Nephron (organoid): ENCODE measurements around the gene DSEL.

ENCODE experiments used
- H3K27ac Mint-ChIP-seq, 3 experiments: 2 replicates each; pipeline ENCODE4 v1.8.0; 2020; ENCODE audit warnings: mixed read lengths in 3 of 3, mild to moderate bottlenecking in 2 of 3, moderate library complexity in 1 of 3
- H3K27me3 Mint-ChIP-seq: 2 replicates; pipeline ENCODE4 v1.8.0; 2021; ENCODE audit warnings: low read depth, mild to moderate bottlenecking, moderate library complexity, mixed read lengths
- H3K36me3 Mint-ChIP-seq: 2 replicates; pipeline ENCODE4 v1.8.0; 2020; ENCODE audit warnings: low read depth, mixed read lengths
- H3K4me1 Mint-ChIP-seq: 2 replicates; pipeline ENCODE4 v1.8.0; 2020; ENCODE audit warnings: mixed read lengths
- H3K4me3 Mint-ChIP-seq, 3 experiments: 2 replicates each; pipeline ENCODE4 v1.8.0; 2020; ENCODE audit warnings: mild to moderate bottlenecking in 3 of 3, mixed read lengths in 3 of 3, moderate library complexity in 2 of 3
- H3K9me3 Mint-ChIP-seq: 2 replicates; pipeline ENCODE4 v1.8.0; 2020; ENCODE audit warnings: mixed read lengths
- CTCF ChIP-seq, 3 experiments: fragments of 200-600 bp; sonication (generic); IDR thresholded peaks; one replicate each; pipeline ENCODE4 v1.5.0; 2021; ENCODE audit warnings: antibody characterized with exemption in 3 of 3; ENCODE audit not compliant: unreplicated experiment in 3 of 3

The DSEL gene

DNA sequence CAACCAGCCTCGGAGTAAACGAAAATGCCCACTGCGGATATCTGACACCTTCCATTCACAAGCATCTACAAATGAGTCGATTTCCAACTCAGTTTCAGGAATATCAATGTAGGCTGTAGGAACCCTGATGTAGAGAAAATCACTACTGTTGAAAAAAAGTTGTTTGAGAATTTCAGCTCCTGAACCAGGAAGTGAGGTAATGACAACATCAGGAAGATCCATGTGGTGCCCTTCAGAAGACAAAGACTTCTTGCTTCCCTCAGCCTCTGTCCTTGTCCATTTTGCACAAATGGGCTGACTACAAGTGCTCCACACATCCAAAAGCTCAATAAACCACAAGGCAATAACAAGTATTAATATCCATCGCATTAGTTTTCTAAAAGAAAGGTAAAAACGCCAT lies 4.7 kb downstream of the DSEL start:
- Mint-ChIP-seq H3K9me3 (peaks cover 2% of the 10 kb centered on the region), H3K27ac (no peak overlapping the region), H3K27me3 (no peaks in the 10 kb centered on the region), H3K36me3 (peaks cover 36% of the 10 kb centered on the region), H3K4me1 (peaks cover 25% of the 10 kb centered on the region), H3K4me3 (no peak overlapping the region)
- TF ChIP-seq CTCF (IDR thresholded peaks at IDR 0.05; ENCODE audit: unreplicated experiment in 3 of 3), result no peak

DNA sequence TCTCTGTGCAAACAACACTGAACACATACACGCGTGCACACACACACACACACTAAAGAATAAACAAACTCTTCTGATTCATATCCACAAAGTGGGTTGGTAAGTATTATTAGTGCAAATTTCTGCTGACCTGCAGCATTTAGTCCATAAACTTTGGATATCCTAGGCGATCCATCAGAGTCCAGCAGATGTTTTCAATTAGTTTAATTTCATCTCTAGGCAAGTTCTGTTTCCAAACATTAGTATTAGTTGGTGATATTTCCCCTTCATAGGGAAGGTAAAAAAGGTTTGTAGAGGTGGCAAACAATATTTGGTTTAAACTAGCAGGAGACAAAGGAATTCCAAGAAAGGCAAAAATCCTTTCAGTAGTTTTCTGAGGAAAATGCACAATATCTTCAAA lies 5.7 kb downstream of the DSEL start:
- no peak for TF ChIP-seq CTCF (IDR thresholded peaks at IDR 0.05; ENCODE audit: unreplicated experiment in 3 of 3)
- Mint-ChIP-seq H3K27ac (peak overlapping the region in 1 of 3 experiments; percentile 15), H3K27me3 (no peaks in the 10 kb centered on the region), H3K4me1 (peaks cover 24% of the 10 kb centered on the region), H3K9me3 (peaks cover 2% of the 10 kb centered on the region), H3K4me3 (peak overlapping the region in 1 of 3 experiments; percentile 11), H3K36me3 (peaks cover 42% of the 10 kb centered on the region)

DNA sequence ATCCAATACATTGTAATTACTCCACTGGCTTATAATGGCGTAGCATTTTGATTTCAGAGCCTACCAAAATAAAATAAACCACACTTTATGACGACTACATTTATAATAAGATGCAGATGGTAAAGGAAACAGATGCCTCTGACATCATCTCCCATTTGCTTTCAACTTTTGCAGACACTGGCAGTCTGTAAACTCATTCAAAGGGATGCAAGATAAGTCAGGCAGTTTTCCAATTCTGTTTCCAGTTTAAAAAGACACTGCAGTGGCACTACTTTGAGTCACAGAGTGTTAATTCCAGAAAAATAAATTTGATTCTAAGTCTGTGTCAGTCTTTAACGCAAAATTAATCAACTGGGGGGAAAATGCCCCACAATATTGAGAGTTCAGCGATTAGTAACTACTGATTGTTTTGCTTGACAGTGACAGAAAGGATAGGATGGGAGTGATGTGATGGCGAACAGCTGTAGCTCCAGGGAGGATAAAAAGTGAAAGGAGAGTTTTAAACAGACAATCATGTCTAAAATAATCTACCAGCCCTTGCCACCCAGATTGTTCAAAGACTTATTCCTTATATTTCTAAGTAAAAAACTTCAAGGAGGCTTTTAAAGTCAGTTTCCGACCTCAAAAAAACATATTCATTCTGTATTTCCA lies 6.7 kb downstream of the DSEL start:
- H3K9me3 Mint-ChIP-seq, result peaks cover 2% of the 10 kb centered on the region
- TF ChIP-seq CTCF (IDR thresholded peaks at IDR 0.05; ENCODE audit: unreplicated experiment in 3 of 3), result no peak
- peak overlapping the region in 1 of 3 experiments; percentile 22 for H3K4me3 Mint-ChIP-seq
- H3K4me1 Mint-ChIP-seq, result peaks cover 17% of the 10 kb centered on the region
- H3K27ac Mint-ChIP-seq, result no peak overlapping the region
- peaks cover under 1% of the 10 kb centered on the region for H3K27me3 Mint-ChIP-seq
- H3K36me3 Mint-ChIP-seq, result peaks cover 42% of the 10 kb centered on the region

GRCh38 chr18:67508146-67508545 lies 8.4 kb downstream of the DSEL start:
- peaks cover 5% of the 10 kb centered on the region for H3K27me3 Mint-ChIP-seq
- H3K36me3 Mint-ChIP-seq, result peaks cover 30% of the 10 kb centered on the region
- H3K9me3 Mint-ChIP-seq, result peaks cover 2% of the 10 kb centered on the region
- H3K4me1 Mint-ChIP-seq, result peaks cover 9% of the 10 kb centered on the region
- TF ChIP-seq CTCF (IDR thresholded peaks at IDR 0.05; ENCODE audit: unreplicated experiment in 3 of 3), result no peak
- no peak overlapping the region for H3K4me3 Mint-ChIP-seq
- no peak overlapping the region for H3K27ac Mint-ChIP-seq

- peaks cover under 1% of the 10 kb centered on the region for H3K4me1 Mint-ChIP-seq
- H3K9me3 Mint-ChIP-seq, result peaks cover 2% of the 10 kb centered on the region
- H3K27me3 Mint-ChIP-seq, result peaks cover 5% of the 10 kb centered on the region
- no peak overlapping the region for H3K4me3 Mint-ChIP-seq
- TF ChIP-seq CTCF (IDR thresholded peaks at IDR 0.05; ENCODE audit: unreplicated experiment in 3 of 3), result no peak
- no peak overlapping the region for H3K27ac Mint-ChIP-seq
- H3K36me3 Mint-ChIP-seq, result peaks cover 13% of the 10 kb centered on the region
Measured at GRCh38 chr18:67504739-67505138, 11.8 kb downstream of the DSEL start.

DNA sequence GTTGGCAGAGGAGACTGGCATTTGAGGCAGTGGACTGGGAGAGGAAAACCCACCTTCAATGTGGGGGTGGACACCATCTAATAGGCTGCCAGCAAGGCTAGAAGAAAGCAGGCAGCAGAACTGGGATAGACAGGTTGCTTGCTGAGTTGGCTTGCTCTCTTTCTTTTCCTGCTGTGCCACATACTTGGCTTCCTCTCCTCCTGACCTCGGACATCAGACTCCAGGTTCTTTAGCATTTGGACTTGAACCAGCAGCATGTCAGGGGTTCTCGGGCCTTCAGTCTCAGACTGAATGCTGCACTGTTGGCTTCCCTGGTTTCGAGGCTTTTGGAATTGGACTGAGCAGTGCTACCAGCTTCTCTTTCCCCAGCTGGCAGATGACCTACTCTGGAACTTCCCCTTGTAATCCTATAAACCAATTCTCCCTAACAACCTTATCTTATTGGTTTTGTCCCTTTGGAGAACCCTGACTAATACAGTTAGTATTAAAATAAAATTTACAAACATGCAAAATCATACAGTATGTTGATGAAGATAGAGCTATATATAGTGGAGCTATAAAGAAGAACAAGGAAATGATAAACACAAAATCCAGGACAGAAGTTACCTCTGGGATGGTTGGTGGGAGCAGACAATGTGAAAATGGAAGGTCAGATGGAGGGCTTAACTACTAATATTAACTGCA lies 15.9 kb downstream of the DSEL start:
- TF ChIP-seq CTCF (IDR thresholded peaks at IDR 0.05; ENCODE audit: unreplicated experiment in 3 of 3), result no peak
- Mint-ChIP-seq H3K4me1 (peaks cover 7% of the 10 kb centered on the region), H3K36me3 (no peaks in the 10 kb centered on the region), H3K27me3 (peaks cover 5% of the 10 kb centered on the region), H3K9me3 (peaks cover 8% of the 10 kb centered on the region), H3K27ac (no peak overlapping the region), H3K4me3 (no peak overlapping the region)
